ENCODE measurements around the gene STXBP6.

DNA sequence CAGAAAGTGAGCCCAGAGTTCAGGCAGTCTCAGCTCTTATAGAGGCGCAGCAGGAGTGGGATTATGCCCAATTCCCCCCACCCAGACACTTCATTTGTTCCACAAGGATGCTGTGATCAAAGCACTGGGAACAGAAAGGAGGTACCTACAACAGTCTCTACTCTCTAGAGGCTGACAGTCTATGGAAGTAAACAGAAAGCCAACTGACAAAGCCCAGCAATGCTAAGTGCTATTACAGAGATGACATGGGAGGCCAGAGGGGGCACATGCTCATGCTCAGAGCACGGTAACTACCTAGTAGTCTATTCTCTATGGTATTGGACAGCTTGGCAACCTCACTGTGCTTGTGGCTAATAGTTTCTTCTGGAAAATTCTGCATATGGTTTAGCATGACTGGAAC lies 85.9 kb downstream of the STXBP6 start:
- TF ChIP-seq ZNF624 (tag by site-specific recombination; IDR thresholded peaks at IDR 0.05) (no peak), ZNF302 (tag by site-specific recombination; IDR thresholded peaks at IDR 0.05; ENCODE audit: low read depth) (no peak)

Measured in HEK293 (cell line).